HepG2 (cell line): ENCODE measurements around the gene ST7L. TPM values are rescaled to one million over a fixed set of nuclear protein-coding genes. Genes with fewer than 3 reads are reported as not detected.

Experiments used
- ATAC-seq: fragments of 200-7000 bp; cut with Tn5 transposase; 3 replicates; pipeline ENCODE4 v1.9.1; 2020; ENCODE audit warnings: mild to moderate bottlenecking, moderate library complexity
- BruUV-seq: library from RNA; stranded (reverse); fragments of 400-500 nt; replicated peaks from 2 replicates; lab custom pipeline; 2021; lab: Mats Ljungman, UMichigan
- CTCF ChIA-PET: fragments of 300-600 bp; formaldehyde crosslinking; extraction: SDS; loops from one replicate; lab custom pipeline; 2021; ENCODE audit warnings: low total read pairs, inconsistent platforms, low intra/inter-chr PET ratio; lab: Yijun Ruan, JAX
- POLR2A ChIA-PET: fragments of 350-600 bp; sonication (Branson Sonifier 250); formaldehyde crosslinking; loops from one replicate; lab custom pipeline; 2020; ENCODE audit warnings: antibody characterized with exemption, inconsistent platforms; lab: Yijun Ruan, JAX
- DNase-seq: peaks from one replicate; pipeline ENCODE4 v3.0.0-alpha.2; 2015; ENCODE audit warnings: low spot score
- FAIRE-seq: peaks from 3 replicates; lab custom pipeline; 2011; peaks lifted over from hg19 to GRCh38; lab: Jason Lieb, UNC
- H2AFZ ChIP-seq: one replicate; pipeline ENCODE4 v1.6.1; 2011; ENCODE audit warnings: low read length, inconsistent platforms
- H3K27ac ChIP-seq: fragments of 300-600 bp; 3 replicates; pipeline ENCODE4 v1.8.0; 2011; ENCODE audit warnings: mixed run types, mild to moderate bottlenecking, mixed read lengths, low read length, inconsistent platforms; ENCODE audit not compliant: insufficient read depth; ENCODE audit errors: extremely low read length
- H3K27me3 ChIP-seq, 2 experiments: fragments of 200-600 bp in 1 of 2; 2 replicates in 1 of 2; 3 replicates in 1 of 2; pipeline versions ENCODE4 v1.6.0 to v1.8.0; 2011; ENCODE audit warnings: low read length in 2 of 2, mild to moderate bottlenecking in 2 of 2, moderate library complexity in 2 of 2, inconsistent platforms in 1 of 2; ENCODE audit not compliant: insufficient read depth in 2 of 2, control insufficient read depth in 1 of 2
- H3K36me3 ChIP-seq, 2 experiments: fragments of 200-600 bp in 1 of 2; replicated peaks in 1 of 2; 2 replicates in 1 of 2; 3 replicates in 1 of 2; pipeline versions ENCODE4 v1.5.1 to v1.8.0; 2011; ENCODE audit warnings: low read length in 2 of 2, inconsistent platforms in 1 of 2; ENCODE audit not compliant: insufficient read depth in 2 of 2, control insufficient read depth in 1 of 2
- H3K4me1 ChIP-seq: 2 replicates; pipeline ENCODE4 v1.5.1; 2012; ENCODE audit warnings: low read length, inconsistent platforms; ENCODE audit not compliant: insufficient read depth
- H3K4me2 ChIP-seq: 2 replicates; pipeline ENCODE4 v1.6.0; 2011; ENCODE audit warnings: low read depth, low read length, inconsistent platforms
- H3K4me3 ChIP-seq, 3 experiments: fragments of 200-600 bp in 1 of 3; sonication (generic), shearing (Covaris generic) in 1 of 3; replicated peaks in 1 of 3; 2 replicates each; pipeline ENCODE4 v1.5.1; 2011 to 2016; ENCODE audit warnings: low read length in 3 of 3, inconsistent platforms in 2 of 3, low read depth in 2 of 3, mild to moderate bottlenecking in 2 of 3, control low read depth in 1 of 3, mixed read lengths in 1 of 3; ENCODE audit not compliant: insufficient read depth in 1 of 3
- H3K79me2 ChIP-seq: one replicate; pipeline ENCODE4 v1.6.1; 2011; ENCODE audit warnings: low read length, inconsistent platforms; ENCODE audit not compliant: insufficient read depth
- H3K9ac ChIP-seq: 2 replicates; pipeline ENCODE4 v1.6.0; 2011; ENCODE audit warnings: mild to moderate bottlenecking, low read depth, low read length, inconsistent platforms; ENCODE audit not compliant: insufficient read depth
- H3K9me3 ChIP-seq: 2 replicates; pipeline ENCODE4 v1.5.1; 2012; ENCODE audit warnings: mild to moderate bottlenecking, low read length
- H4K20me1 ChIP-seq: 2 replicates; pipeline ENCODE4 v1.6.0; 2011; ENCODE audit warnings: inconsistent platforms, mild to moderate bottlenecking, low read length, moderate library complexity; ENCODE audit not compliant: insufficient read depth
- AGO2 ChIP-seq: fragments of 200-400 bp; formaldehyde crosslinking; optimal IDR thresholded peaks from 2 replicates; pipeline ENCODE3; 2017; ENCODE audit warnings: mild to moderate bottlenecking, low read depth, low read length, moderate library complexity
- FOSL1 ChIP-seq: sonication (generic); formaldehyde crosslinking; IDR thresholded peaks from 2 replicates; pipeline ENCODE4 v1.9.0; 2021; ENCODE audit warnings: missing genetic modification reagents, borderline replicate concordance
- GATAD1 ChIP-seq: IDR thresholded peaks from 2 replicates; pipeline ENCODE4 v1.6.1; 2016; ENCODE audit warnings: missing genetic modification reagents, missing compliant biosample characterization
- POLR2G ChIP-seq: fragments of 200-400 bp; formaldehyde crosslinking; IDR thresholded peaks from 2 replicates; pipeline ENCODE4 v1.6.1; 2018; ENCODE audit warnings: mild to moderate bottlenecking, low read depth, low read length, moderate library complexity
- REXO4 ChIP-seq: sonication (generic); formaldehyde crosslinking; IDR thresholded peaks from 2 replicates; pipeline ENCODE4 v1.8.0; 2022; ENCODE audit warnings: missing genetic modification reagents, mild to moderate bottlenecking, borderline replicate concordance
- SMC3 ChIP-seq: IDR thresholded peaks from 2 replicates; pipeline ENCODE4 v1.6.1; 2011; ENCODE audit warnings: low read length, improper control_type of control experiment
- ZBTB38 ChIP-seq: sonication (generic); formaldehyde crosslinking; IDR thresholded peaks from 2 replicates; pipeline ENCODE4 v1.5.1; 2020; ENCODE audit warnings: mild to moderate bottlenecking, missing genetic modification reagents
- ZFP82 ChIP-seq: sonication (generic); formaldehyde crosslinking; IDR thresholded peaks from 2 replicates; pipeline ENCODE4 v1.5.1; 2020; ENCODE audit warnings: mild to moderate bottlenecking, missing genetic modification reagents, borderline replicate concordance
- ZNF224 ChIP-seq: sonication (generic); formaldehyde crosslinking; IDR thresholded peaks from 2 replicates; pipeline ENCODE4 v1.5.0; 2020; ENCODE audit warnings: mild to moderate bottlenecking, missing genetic modification reagents
- ZNF317 ChIP-seq: sonication (generic); formaldehyde crosslinking; IDR thresholded peaks from 2 replicates; pipeline ENCODE4 v1.5.0; 2020; ENCODE audit warnings: mild to moderate bottlenecking, missing genetic modification reagents
- ZNF331 ChIP-seq: sonication (generic); formaldehyde crosslinking; IDR thresholded peaks from 2 replicates; pipeline ENCODE4 v1.4.0; 2020; ENCODE audit warnings: missing genetic modification reagents
- ZNF788 ChIP-seq: sonication (generic); formaldehyde crosslinking; IDR thresholded peaks from 2 replicates; pipeline ENCODE4 v1.5.0; 2020; ENCODE audit warnings: mild to moderate bottlenecking, missing genetic modification reagents, borderline replicate concordance
- ZNF790 ChIP-seq: sonication (generic); formaldehyde crosslinking; IDR thresholded peaks from 2 replicates; pipeline ENCODE4 v1.8.0; 2022; ENCODE audit warnings: missing genetic modification reagents, mild to moderate bottlenecking, borderline replicate concordance
- WGBS: methylation state at CpG from one replicate; pipeline ENCODE4 v1.1.6; 2017; ENCODE audit warnings: low lambda C conversion rate; 5-methylcytosine and 5-hydroxymethylcytosine counted together
- in situ Hi-C: cut with HindIII; loops from 2 replicates; pipeline ENCODE4 v1.10.0; 2017; ENCODE audit warnings: low pct_unique_long_range_greater_than_20kb; ENCODE audit not compliant: extremely low pct_ligation_motif_present
- intact Hi-C: fragments of 100-400 bp; cut with micrococcal nuclease; formaldehyde crosslinking; loops from one replicate; pipeline ENCODE4 v1.10.0; 2022; ENCODE audit not compliant: unreplicated experiment
- polyA plus RNA-seq, 8 experiments: library from polyadenylated mRNA; depleted of rRNA in 3 of 8; stranded (reverse) in 7 of 8; unstranded in 1 of 8; fragments of >200 nt; fragmentation: Illumina TruSeq in 4 of 8; extraction: Trizol in 4 of 8; gene quantifications; 2 replicates each; pipeline versions ENCODE4 v1.2.1 to v1.2.3, GENCODE V29; 2011 to 2016; ENCODE audit warnings: low read depth in 4 of 8, missing spikeins in 1 of 8, mixed read lengths in 1 of 8; ENCODE audit not compliant: insufficient read depth in 1 of 8
- total RNA-seq, 5 experiments: library from RNA; depleted of rRNA; stranded (reverse); fragments of >200 nt; fragmentation: Illumina TruSeq; extraction: Trizol; gene quantifications; 2 replicates each; pipeline ENCODE4 v1.2.3, GENCODE V29; 2016; ENCODE audit warnings: low read depth in 1 of 5
- TF ChIP-seq, protein P1 (sequence below), 2 experiments: sonication (generic) in 1 of 2; formaldehyde crosslinking in 1 of 2; IDR thresholded peaks; 2 replicates each; pipeline versions ENCODE4 v1.5.1 to v1.6.1; 2011 to 2020; ENCODE audit warnings: borderline replicate concordance in 1 of 2, low read depth in 1 of 2, low read length in 1 of 2, mild to moderate bottlenecking in 1 of 2, missing genetic modification reagents in 1 of 2, moderate library complexity in 1 of 2
- TF ChIP-seq, protein P2 (sequence below): sonication (generic); formaldehyde crosslinking; IDR thresholded peaks from 2 replicates; pipeline ENCODE4 v1.8.1; 2023; ENCODE audit warnings: missing genetic modification reagents, inconsistent platforms, borderline replicate concordance
- TF ChIP-seq, protein P3 (sequence below): sonication (generic); formaldehyde crosslinking; IDR thresholded peaks from 2 replicates; pipeline ENCODE4 v1.5.0; 2020; ENCODE audit warnings: mild to moderate bottlenecking, missing genetic modification reagents, moderate library complexity
- TF ChIP-seq, protein P4 (sequence below): sonication (generic); formaldehyde crosslinking; IDR thresholded peaks from 2 replicates; pipeline ENCODE4 v1.5.0; 2020; ENCODE audit warnings: missing genetic modification reagents

ST7L gene
- total and polyA plus RNA-seq, 2 of the 13 experiments (the other 11 are each of a cell fraction or from before 2014, with no cell fraction given): 8.6 to 19.9 TPM

DNA sequence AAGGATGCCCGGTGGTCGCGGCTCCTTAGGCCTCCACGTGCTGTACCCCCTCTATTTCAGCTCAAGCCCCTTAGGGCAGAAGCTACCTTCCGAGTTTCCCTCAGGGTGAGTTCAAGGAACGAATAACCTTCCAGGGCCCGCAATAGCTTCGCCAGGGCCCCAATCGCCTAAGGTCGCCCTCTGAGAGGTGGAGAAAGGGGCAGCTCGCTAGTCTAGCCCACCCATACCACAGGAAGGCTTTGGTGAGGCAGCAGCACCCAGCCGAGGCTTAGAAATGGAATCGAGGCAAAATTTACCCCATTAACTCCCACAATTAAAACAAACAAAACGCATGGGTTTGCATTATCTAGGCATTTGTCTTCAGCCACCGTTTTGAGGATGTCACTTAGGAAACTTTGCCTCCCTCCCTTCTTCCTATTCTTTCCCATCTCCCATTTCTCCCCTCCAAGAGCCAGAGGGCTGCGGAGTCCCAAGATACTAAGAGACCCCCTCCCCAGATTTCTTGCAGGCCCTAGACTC, 109.2 kb downstream of the ST7L start:
- H3K9ac ChIP-seq: no peak overlapping the region
- WGBS: 53% methylated on average over 16 of the region's 16 CpGs
- BruUV-seq: no TSS peak
- ATAC-seq (no peak), FAIRE-seq (no peak), DNase-seq (no peak)
- H3K79me2 ChIP-seq: no peaks in the 10 kb centered on the region
- peaks cover 2% of the 10 kb centered on the region; the same call in 1 of the 2 replicates for H4K20me1 ChIP-seq
- peaks cover 14% of the 10 kb centered on the region for H3K4me1 ChIP-seq
- H3K36me3 ChIP-seq: no peaks in the 10 kb centered on the region
- CTCF ChIA-PET: no interaction called here
- no peak overlapping the region for H2AFZ ChIP-seq
- POLR2A ChIA-PET: no interaction called here
- no peak overlapping the region for H3K4me3 ChIP-seq
- intact Hi-C loops: no loop called here
- no peak overlapping the region for H3K27ac ChIP-seq
- H3K27me3 ChIP-seq: peaks cover 7 to 77% of the 10 kb centered on the region in 2 experiments; a peak in 4 of 5 replicates
- no peak overlapping the region for H3K4me2 ChIP-seq
- in situ Hi-C loops: loop anchor here (10.0 kb wide), 1 partner anchor 195 kb away; the partner anchor contains the start of gene RHOC
- H3K9me3 ChIP-seq: no peaks in the 10 kb centered on the region
- no peak for TF ChIP-seq ZFP82 (CRISPR knock-in tag)
- TF ChIP-seq, protein P1, sequence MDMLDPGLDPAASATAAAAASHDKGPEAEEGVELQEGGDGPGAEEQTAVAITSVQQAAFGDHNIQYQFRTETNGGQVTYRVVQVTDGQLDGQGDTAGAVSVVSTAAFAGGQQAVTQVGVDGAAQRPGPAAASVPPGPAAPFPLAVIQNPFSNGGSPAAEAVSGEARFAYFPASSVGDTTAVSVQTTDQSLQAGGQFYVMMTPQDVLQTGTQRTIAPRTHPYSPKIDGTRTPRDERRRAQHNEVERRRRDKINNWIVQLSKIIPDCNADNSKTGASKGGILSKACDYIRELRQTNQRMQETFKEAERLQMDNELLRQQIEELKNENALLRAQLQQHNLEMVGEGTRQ (IDR thresholded peaks at IDR 0.05; ENCODE audit: low read depth, low read length): no peak
- TF ChIP-seq, protein P1 (CRISPR knock-in tag; IDR thresholded peaks at IDR 0.05; ENCODE audit: borderline replicate concordance): no peak
- TF ChIP-seq, protein P2, sequence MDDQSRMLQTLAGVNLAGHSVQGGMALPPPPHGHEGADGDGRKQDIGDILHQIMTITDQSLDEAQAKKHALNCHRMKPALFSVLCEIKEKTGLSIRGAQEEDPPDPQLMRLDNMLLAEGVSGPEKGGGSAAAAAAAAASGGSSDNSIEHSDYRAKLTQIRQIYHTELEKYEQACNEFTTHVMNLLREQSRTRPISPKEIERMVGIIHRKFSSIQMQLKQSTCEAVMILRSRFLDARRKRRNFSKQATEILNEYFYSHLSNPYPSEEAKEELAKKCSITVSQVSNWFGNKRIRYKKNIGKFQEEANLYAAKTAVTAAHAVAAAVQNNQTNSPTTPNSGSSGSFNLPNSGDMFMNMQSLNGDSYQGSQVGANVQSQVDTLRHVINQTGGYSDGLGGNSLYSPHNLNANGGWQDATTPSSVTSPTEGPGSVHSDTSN (CRISPR knock-in tag): no peak
- TF ChIP-seq, protein P3, sequence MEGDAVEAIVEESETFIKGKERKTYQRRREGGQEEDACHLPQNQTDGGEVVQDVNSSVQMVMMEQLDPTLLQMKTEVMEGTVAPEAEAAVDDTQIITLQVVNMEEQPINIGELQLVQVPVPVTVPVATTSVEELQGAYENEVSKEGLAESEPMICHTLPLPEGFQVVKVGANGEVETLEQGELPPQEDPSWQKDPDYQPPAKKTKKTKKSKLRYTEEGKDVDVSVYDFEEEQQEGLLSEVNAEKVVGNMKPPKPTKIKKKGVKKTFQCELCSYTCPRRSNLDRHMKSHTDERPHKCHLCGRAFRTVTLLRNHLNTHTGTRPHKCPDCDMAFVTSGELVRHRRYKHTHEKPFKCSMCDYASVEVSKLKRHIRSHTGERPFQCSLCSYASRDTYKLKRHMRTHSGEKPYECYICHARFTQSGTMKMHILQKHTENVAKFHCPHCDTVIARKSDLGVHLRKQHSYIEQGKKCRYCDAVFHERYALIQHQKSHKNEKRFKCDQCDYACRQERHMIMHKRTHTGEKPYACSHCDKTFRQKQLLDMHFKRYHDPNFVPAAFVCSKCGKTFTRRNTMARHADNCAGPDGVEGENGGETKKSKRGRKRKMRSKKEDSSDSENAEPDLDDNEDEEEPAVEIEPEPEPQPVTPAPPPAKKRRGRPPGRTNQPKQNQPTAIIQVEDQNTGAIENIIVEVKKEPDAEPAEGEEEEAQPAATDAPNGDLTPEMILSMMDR (CRISPR knock-in tag): no peak
- TF ChIP-seq FOSL1: no peak
- TF ChIP-seq SMC3: no peak
- no peak for TF ChIP-seq ZNF790 (CRISPR knock-in tag)
- TF ChIP-seq REXO4 (CRISPR knock-in tag): no peak
- TF ChIP-seq GATAD1 (CRISPR knock-in tag): no peak
- no peak for TF ChIP-seq POLR2G
- no peak for TF ChIP-seq AGO2
- TF ChIP-seq ZBTB38: no peak
- TF ChIP-seq, protein P4, sequence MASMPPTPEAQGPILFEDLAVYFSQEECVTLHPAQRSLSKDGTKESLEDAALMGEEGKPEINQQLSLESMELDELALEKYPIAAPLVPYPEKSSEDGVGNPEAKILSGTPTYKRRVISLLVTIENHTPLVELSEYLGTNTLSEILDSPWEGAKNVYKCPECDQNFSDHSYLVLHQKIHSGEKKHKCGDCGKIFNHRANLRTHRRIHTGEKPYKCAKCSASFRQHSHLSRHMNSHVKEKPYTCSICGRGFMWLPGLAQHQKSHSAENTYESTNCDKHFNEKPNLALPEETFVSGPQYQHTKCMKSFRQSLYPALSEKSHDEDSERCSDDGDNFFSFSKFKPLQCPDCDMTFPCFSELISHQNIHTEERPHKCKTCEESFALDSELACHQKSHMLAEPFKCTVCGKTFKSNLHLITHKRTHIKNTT (CRISPR knock-in tag): no peak
- no peak for TF ChIP-seq ZNF224 (CRISPR knock-in tag)
- no peak for TF ChIP-seq ZNF788 (CRISPR knock-in tag)
- no peak for TF ChIP-seq ZNF317 (CRISPR knock-in tag)
- TF ChIP-seq ZNF331 (CRISPR knock-in tag): no peak
